OCI-LY1 (cell line): ENCODE measurements around the gene DSE.

Experiments used
- H2AFZ ChIP-seq: fragments of 200-600 bp; sonication (generic), shearing (Covaris generic); 2 replicates; pipeline ENCODE4 v1.6.0; 2014; ENCODE audit warnings: antibody characterized with exemption, mild to moderate bottlenecking, low read length
- H3F3A ChIP-seq: fragments of 200-600 bp; sonication (generic), shearing (Covaris generic); 2 replicates; pipeline ENCODE4 v1.6.0; 2014; ENCODE audit warnings: mild to moderate bottlenecking, antibody characterized with exemption, low read length, moderate library complexity; ENCODE audit not compliant: insufficient read depth
- H3K27ac ChIP-seq: fragments of 200-600 bp; sonication (generic); 2 replicates; pipeline ENCODE4 v1.5.1; 2014; ENCODE audit warnings: low read length, mixed run types, mild to moderate bottlenecking, low read depth; ENCODE audit not compliant: poor library complexity, severe bottlenecking
- H3K27me3 ChIP-seq: fragments of 200-600 bp; sonication (generic); 2 replicates; pipeline ENCODE4 v1.6.0; 2014; ENCODE audit warnings: antibody characterized with exemption, mild to moderate bottlenecking, low read length, moderate library complexity; ENCODE audit not compliant: insufficient read depth
- H3K36me3 ChIP-seq: fragments of 200-600 bp; sonication (generic); 2 replicates; pipeline ENCODE4 v1.6.1; 2014; ENCODE audit warnings: mild to moderate bottlenecking, antibody characterized with exemption, low read length, moderate library complexity, mixed read lengths; ENCODE audit not compliant: insufficient read depth
- H3K4me1 ChIP-seq: fragments of 200-600 bp; sonication (generic); 2 replicates; pipeline ENCODE4 v1.5.1; 2014; ENCODE audit warnings: mild to moderate bottlenecking, low read length, moderate library complexity; ENCODE audit not compliant: insufficient read depth, severe bottlenecking
- H3K4me2 ChIP-seq: fragments of 200-600 bp; sonication (generic), shearing (Covaris generic); 2 replicates; pipeline ENCODE4 v1.6.1; 2014; ENCODE audit warnings: low read length
- H3K4me3 ChIP-seq: fragments of 200-600 bp; sonication (generic); 2 replicates; pipeline ENCODE4 v1.5.1; 2014; ENCODE audit warnings: low read length, low read depth, mild to moderate bottlenecking, mixed read lengths; ENCODE audit not compliant: poor library complexity, severe bottlenecking
- H3K79me2 ChIP-seq: fragments of 200-600 bp; shearing (Covaris generic); 2 replicates; pipeline ENCODE4 v1.6.1; 2016; ENCODE audit warnings: mixed run types, low read length, mixed read lengths; ENCODE audit not compliant: insufficient read depth
- H3K9ac ChIP-seq: fragments of 200-600 bp; sonication (generic), shearing (Covaris generic); 2 replicates; pipeline ENCODE4 v1.6.1; 2014; ENCODE audit warnings: mild to moderate bottlenecking, low read length, mixed read lengths
- H3K9me2 ChIP-seq: fragments of 200-600 bp; sonication (generic), shearing (Covaris generic); 2 replicates; pipeline ENCODE4 v1.6.1; 2014; ENCODE audit warnings: low read depth, mild to moderate bottlenecking, low read length, mixed read lengths
- H3K9me3 ChIP-seq: fragments of 200-600 bp; shearing (Covaris generic); 2 replicates; pipeline ENCODE4 v1.6.1; 2014; ENCODE audit warnings: low read length, mixed read lengths
- H4K20me1 ChIP-seq: fragments of 200-600 bp; sonication (generic), shearing (Covaris generic); 2 replicates; pipeline ENCODE4 v1.6.0; 2016; ENCODE audit warnings: mild to moderate bottlenecking, low read length; ENCODE audit not compliant: insufficient read depth
- CTCF ChIP-seq: fragments of 200-600 bp; sonication (generic), shearing (Covaris generic); IDR thresholded peaks from 2 replicates; pipeline ENCODE4 v1.5.1; 2017; ENCODE audit warnings: mild to moderate bottlenecking, antibody characterized with exemption, low read length, moderate library complexity, mixed read lengths
- EZH2 ChIP-seq: fragments of 200-600 bp; sonication (generic), shearing (Covaris generic); IDR thresholded peaks from 2 replicates; pipeline ENCODE4 v1.8.0; 2017; ENCODE audit warnings: borderline replicate concordance, mixed run types, mild to moderate bottlenecking, antibody characterized with exemption, low read length, moderate library complexity, mixed read lengths

DSE gene

GRCh38 chr6:116449565-116449964 is 78.8 kb downstream of the DSE start:
- Histone ChIP-seq H3K4me1 (no peaks in the 10 kb centered on the region), H3K36me3 (no peaks in the 10 kb centered on the region), H3K27ac (no peak overlapping the region), H3K9ac (no peak overlapping the region), H3K9me3 (no peaks in the 10 kb centered on the region), H3K9me2 (no peaks in the 10 kb centered on the region), H3F3A (no peaks in the 10 kb centered on the region), H3K27me3 (no peaks in the 10 kb centered on the region), H2AFZ (no peak overlapping the region), H3K4me2 (no peak overlapping the region), H3K4me3 (no peak overlapping the region), H4K20me1 (no peaks in the 10 kb centered on the region), H3K79me2 (no peaks in the 10 kb centered on the region)
- no peak for TF ChIP-seq EZH2
- TF ChIP-seq CTCF, result no peak

DNA sequence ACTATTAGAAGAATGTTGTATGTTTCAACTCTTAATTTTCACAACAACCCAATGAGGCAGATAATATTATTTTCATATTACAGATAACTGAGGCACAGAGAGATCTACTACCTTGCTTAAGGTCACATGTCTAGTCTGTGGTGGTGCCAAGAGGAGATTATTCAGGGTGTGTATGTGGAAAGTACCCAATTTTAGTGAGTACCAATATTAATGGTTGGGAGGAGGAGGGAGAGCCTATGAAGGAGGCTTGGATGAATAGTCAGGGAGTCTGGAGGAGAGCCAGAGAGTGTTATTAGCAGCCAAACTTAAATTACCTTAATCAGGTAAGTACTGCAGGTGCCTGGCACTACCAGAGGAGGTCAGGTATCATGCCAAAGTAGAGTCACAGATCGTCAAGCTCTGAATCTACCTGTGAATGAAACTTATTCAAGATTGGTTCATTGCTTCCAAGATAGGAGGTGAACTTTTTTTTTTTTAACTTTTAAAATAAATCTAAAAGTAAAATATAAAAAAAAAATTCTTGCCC is 79.5 kb downstream of the DSE start:
- Histone ChIP-seq H3K27ac (no peak overlapping the region), H2AFZ (no peak overlapping the region)
- TF ChIP-seq EZH2, result no peak
- TF ChIP-seq CTCF, result no peak

DNA sequence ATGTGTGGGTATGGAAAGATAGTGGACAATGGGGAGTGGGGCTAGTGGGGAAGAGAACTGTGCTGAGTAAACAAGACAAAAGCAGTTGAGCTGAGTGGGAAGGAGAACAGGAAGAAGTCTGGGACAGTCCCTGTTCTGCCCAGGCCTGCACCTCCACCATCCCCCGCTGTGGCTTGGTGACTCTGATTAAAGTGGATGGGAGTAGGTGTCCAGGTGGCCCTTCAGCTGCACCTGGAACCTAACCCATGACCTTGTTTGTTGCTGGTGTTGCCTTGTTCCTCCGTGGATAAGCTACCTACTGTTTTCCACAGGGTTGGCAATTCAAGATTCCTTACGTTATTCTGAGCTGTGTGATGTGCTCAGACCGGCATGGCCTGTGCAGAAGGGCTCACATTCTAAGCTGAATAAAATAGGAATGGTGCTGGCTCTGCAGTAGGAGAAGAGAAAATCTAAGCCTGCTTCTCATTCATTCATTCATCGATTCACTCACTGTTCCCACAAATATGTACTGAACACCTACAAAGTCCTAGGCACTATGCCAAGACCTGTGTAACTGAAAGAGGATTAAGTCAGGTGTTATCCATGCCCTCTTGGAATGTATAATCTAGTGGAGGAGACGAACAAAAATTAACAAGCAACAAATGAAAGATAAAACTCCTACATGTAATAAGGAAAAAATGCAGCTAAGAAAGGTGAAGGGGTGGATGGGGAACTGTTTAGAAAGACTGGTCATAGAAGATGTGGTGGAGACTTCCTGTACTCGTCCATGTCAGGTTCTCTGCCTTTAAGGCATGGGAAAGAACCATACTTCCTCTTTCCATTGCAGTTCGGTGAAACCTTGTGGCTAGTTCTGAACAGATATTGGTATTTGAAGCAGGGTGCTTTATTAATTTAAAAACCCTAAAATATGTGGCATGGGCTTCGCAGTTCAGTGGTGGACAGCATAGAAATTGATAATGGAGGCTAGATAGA is 80.3 kb downstream of the DSE start:
- H3K4me2 ChIP-seq, result no peak overlapping the region
- H3K27ac ChIP-seq, result no peak overlapping the region
- H3K9me2 ChIP-seq, result no peaks in the 10 kb centered on the region
- H3K9me3 ChIP-seq, result no peaks in the 10 kb centered on the region
- H2AFZ ChIP-seq, result no peak overlapping the region
- no peak overlapping the region for H3K9ac ChIP-seq
- no peaks in the 10 kb centered on the region for H3F3A ChIP-seq
- no peak for TF ChIP-seq EZH2
- no peak for TF ChIP-seq CTCF
- H3K4me1 ChIP-seq, result no peaks in the 10 kb centered on the region
- no peaks in the 10 kb centered on the region for H3K79me2 ChIP-seq
- H3K4me3 ChIP-seq, result no peak overlapping the region
- H3K27me3 ChIP-seq, result no peaks in the 10 kb centered on the region
- no peaks in the 10 kb centered on the region for H3K36me3 ChIP-seq
- no peaks in the 10 kb centered on the region for H4K20me1 ChIP-seq

More for the DNA sequence above, 79.5 kb downstream of the DSE start:
- H3K27me3 ChIP-seq, result no peaks in the 10 kb centered on the region
- H3K9ac ChIP-seq, result no peak overlapping the region
- H3K4me3 ChIP-seq, result no peak overlapping the region
- H3F3A ChIP-seq, result no peaks in the 10 kb centered on the region
- H4K20me1 ChIP-seq, result no peaks in the 10 kb centered on the region
- H3K9me3 ChIP-seq, result no peaks in the 10 kb centered on the region
- no peaks in the 10 kb centered on the region for H3K4me1 ChIP-seq
- H3K4me2 ChIP-seq, result no peak overlapping the region
- H3K79me2 ChIP-seq, result no peaks in the 10 kb centered on the region
- H3K9me2 ChIP-seq, result no peaks in the 10 kb centered on the region
- H3K36me3 ChIP-seq, result no peaks in the 10 kb centered on the region
